HG03139 (cell line): ENCODE measurements around the gene NSUN2.
"Not testable (repeated sequence)": the region's sequence is repeated elsewhere in the genome, so short reads cannot be mapped to it uniquely, and the experiment has no call there.

Experiments used
- ATAC-seq: cut with Tn5 transposase; IDR thresholded peaks from one replicate; pipeline ENCODE4 v1.9.1; 2021; ENCODE audit not compliant: unreplicated experiment

NSUN2 gene

GRCh38 chr5:6632888-6633468 lies at the start of gene NSUN2, which contains the start of gene SRD5A1:
TSS of gene NSUN2 (minus strand) at chr5:6633044. CDS start at chr5:6632979, 65 bp downstream.
TSS of gene SRD5A1 (plus strand) at chr5:6633440. CDS start at chr5:6633577, 137 bp downstream.
- ATAC-seq, result peak; percentile 85

- ATAC-seq, result no peak
Measured at GRCh38 chr5:6682239-6682638, 49.4 kb upstream of the NSUN2 start.

- ATAC-seq, result no peak
Measured at GRCh38 chr5:6681682-6682081, 48.8 kb upstream of the NSUN2 start.

GRCh38 chr5:6680922-6681321 lies 48.1 kb upstream of the NSUN2 start:
- ATAC-seq, result no peak

- ATAC-seq, result no peak
Measured at GRCh38 chr5:6678385-6678784, 45.5 kb upstream of the NSUN2 start.

- ATAC-seq, result no peak
Measured at GRCh38 chr5:6676702-6677101, 43.9 kb upstream of the NSUN2 start.

- no peak for ATAC-seq
Measured at GRCh38 chr5:6675784-6676491, 43.1 kb upstream of the NSUN2 start.

GRCh38 chr5:6674886-6675285 lies 42.0 kb upstream of the NSUN2 start:
- ATAC-seq, result no peak

- no peak for ATAC-seq
Measured at GRCh38 chr5:6674421-6674820, 41.6 kb upstream of the NSUN2 start.

- no peak for ATAC-seq
Measured at GRCh38 chr5:6673963-6674362, 41.1 kb upstream of the NSUN2 start.

- no peak for ATAC-seq
Measured at GRCh38 chr5:6673031-6673430, 40.2 kb upstream of the NSUN2 start.

GRCh38 chr5:6668717-6669116 lies 35.9 kb upstream of the NSUN2 start:
- ATAC-seq, result not testable (repeated sequence)

GRCh38 chr5:6667648-6668047 lies 34.8 kb upstream of the NSUN2 start:
- no peak for ATAC-seq

- ATAC-seq, result no peak
Measured at GRCh38 chr5:6666762-6667161, 33.9 kb upstream of the NSUN2 start.

GRCh38 chr5:6660688-6661087 lies 27.8 kb upstream of the NSUN2 start:
- peak; percentile 53 for ATAC-seq

- peak; percentile 70 for ATAC-seq
Measured at GRCh38 chr5:6659941-6660684, 27.3 kb upstream of the NSUN2 start.

GRCh38 chr5:6656680-6657079 lies 23.8 kb upstream of the NSUN2 start:
- no peak for ATAC-seq

GRCh38 chr5:6655432-6655831 lies 22.6 kb upstream of the NSUN2 start:
- ATAC-seq, result no peak

GRCh38 chr5:6652025-6652424 lies 19.2 kb upstream of the NSUN2 start:
- peak; percentile 94 for ATAC-seq

- ATAC-seq, result no peak
Measured at GRCh38 chr5:6649681-6650080, 16.8 kb upstream of the NSUN2 start.

GRCh38 chr5:6649186-6649585 lies 16.3 kb upstream of the NSUN2 start:
- no peak for ATAC-seq
